ENCODE data around the gene BCR. TPM values are rescaled to one million over a fixed set of nuclear protein-coding genes. Genes with fewer than 3 reads are reported as not detected.

Gene BCR
- total and polyA plus RNA-seq, 12 donors: 18.7 to 64.3 (median 42.4) TPM

GRCh38 chr22:23236026-23236425 is 55.7 kb downstream of the BCR start:
- H3K9me3 ChIP-seq (replicated peaks in 1 of 3): no peaks in the 10 kb centered on the region
- no peak for DNase-seq
- peaks cover 0 to 27% of the 10 kb centered on the region in 2 donors for H3K4me1 ChIP-seq (replicated peaks in 1 of 2)
- no peak for TF ChIP-seq POLR2A (IDR thresholded peaks at IDR 0.05)
- TF ChIP-seq, protein P1, sequence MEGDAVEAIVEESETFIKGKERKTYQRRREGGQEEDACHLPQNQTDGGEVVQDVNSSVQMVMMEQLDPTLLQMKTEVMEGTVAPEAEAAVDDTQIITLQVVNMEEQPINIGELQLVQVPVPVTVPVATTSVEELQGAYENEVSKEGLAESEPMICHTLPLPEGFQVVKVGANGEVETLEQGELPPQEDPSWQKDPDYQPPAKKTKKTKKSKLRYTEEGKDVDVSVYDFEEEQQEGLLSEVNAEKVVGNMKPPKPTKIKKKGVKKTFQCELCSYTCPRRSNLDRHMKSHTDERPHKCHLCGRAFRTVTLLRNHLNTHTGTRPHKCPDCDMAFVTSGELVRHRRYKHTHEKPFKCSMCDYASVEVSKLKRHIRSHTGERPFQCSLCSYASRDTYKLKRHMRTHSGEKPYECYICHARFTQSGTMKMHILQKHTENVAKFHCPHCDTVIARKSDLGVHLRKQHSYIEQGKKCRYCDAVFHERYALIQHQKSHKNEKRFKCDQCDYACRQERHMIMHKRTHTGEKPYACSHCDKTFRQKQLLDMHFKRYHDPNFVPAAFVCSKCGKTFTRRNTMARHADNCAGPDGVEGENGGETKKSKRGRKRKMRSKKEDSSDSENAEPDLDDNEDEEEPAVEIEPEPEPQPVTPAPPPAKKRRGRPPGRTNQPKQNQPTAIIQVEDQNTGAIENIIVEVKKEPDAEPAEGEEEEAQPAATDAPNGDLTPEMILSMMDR (IDR thresholded peaks at IDR 0.05): no peak
- no peaks in the 10 kb centered on the region for H3K36me3 ChIP-seq (replicated peaks in 1 of 2)
- intact Hi-C loops (cut with DNase I): no loop called here
- no peaks in the 10 kb centered on the region for H3K27me3 ChIP-seq
- no peak overlapping the region for H3K4me3 ChIP-seq
- WGBS, 4 donors: 97 to 100% (median 100%) methylated on average over 2 to 3 of the region's 3 CpGs
- no peak overlapping the region for H3K27ac ChIP-seq

DNA sequence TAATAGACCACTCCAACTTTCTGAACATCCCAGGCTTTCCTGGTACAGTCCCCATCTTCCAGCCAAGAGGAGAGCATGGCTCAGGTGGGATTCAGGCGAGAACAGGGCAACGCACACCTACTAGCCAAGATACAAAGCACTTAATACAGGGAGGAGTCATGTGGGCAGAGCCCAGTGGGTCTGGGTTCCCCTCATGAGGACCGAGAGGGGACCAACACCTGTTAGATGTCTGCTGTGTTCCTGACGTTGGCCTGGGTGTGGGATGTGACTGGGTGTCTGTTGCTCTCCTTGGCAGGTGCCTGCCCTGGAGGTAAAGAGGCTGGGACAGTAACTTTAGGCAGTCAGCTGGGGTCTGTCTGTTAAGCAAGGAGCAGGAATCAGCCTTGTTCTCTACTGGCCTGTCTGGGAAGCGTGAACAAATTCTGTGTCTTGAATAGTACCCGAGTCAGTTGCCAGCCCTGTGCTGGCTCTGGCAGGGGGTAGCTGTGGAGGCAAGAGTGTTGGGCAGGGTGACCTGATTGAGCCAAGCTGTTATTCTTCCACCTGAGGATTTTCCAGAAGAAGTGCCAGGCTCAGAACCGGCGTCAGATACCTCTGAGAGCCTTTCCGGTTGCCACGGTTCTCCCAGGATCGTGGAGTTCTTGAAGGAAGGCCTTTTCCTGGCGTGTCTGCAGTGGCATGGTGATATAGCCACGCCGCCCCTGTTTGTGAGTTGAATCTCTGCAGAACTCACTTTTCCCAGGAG is 56.3 kb downstream of the BCR start:
- Histone ChIP-seq H3K9me3 (replicated peaks in 1 of 3) (no peaks in the 10 kb centered on the region), H3K27me3 (no peaks in the 10 kb centered on the region), H3K36me3 (replicated peaks in 1 of 2) (no peaks in the 10 kb centered on the region), H3K4me3 (no peak overlapping the region), H3K27ac (peak overlapping the region in 1 of 5 donors; percentile 34), H3K4me1 (replicated peaks in 1 of 2) (peaks cover 0 to 28% of the 10 kb centered on the region in 2 donors)
- no peak for DNase-seq
- intact Hi-C loops (cut with DNase I): no loop called here
- TF ChIP-seq, protein P1 (IDR thresholded peaks at IDR 0.05): no peak
- no peak for TF ChIP-seq POLR2A (IDR thresholded peaks at IDR 0.05)
- WGBS, 4 donors: 78 to 90% (median 84%) methylated on average over 9 to 14 of the region's 14 CpGs

- H3K36me3 ChIP-seq (replicated peaks in 1 of 2): no peaks in the 10 kb centered on the region
- no peak for TF ChIP-seq POLR2A (IDR thresholded peaks at IDR 0.05)
- TF ChIP-seq, protein P1 (IDR thresholded peaks at IDR 0.05): no peak
- peak overlapping the region in 2 of 5 donors; percentile 34 to 38 for H3K27ac ChIP-seq
- 51 to 81% (median 62%) methylated on average over 6 to 16 of the region's 16 CpGs for WGBS, 4 donors
- intact Hi-C loops (cut with DNase I): no loop called here
- H3K9me3 ChIP-seq (replicated peaks in 1 of 3): no peaks in the 10 kb centered on the region
- peaks cover 3 to 33% of the 10 kb centered on the region in 2 donors for H3K4me1 ChIP-seq (replicated peaks in 1 of 2)
- no peak overlapping the region for H3K4me3 ChIP-seq
- peak in 3 of 7 donors; percentile 42 to 69 (median 46) for DNase-seq
- H3K27me3 ChIP-seq: no peaks in the 10 kb centered on the region
Measured at GRCh38 chr22:23237201-23237798, 57.0 kb downstream of the BCR start.

DNA sequence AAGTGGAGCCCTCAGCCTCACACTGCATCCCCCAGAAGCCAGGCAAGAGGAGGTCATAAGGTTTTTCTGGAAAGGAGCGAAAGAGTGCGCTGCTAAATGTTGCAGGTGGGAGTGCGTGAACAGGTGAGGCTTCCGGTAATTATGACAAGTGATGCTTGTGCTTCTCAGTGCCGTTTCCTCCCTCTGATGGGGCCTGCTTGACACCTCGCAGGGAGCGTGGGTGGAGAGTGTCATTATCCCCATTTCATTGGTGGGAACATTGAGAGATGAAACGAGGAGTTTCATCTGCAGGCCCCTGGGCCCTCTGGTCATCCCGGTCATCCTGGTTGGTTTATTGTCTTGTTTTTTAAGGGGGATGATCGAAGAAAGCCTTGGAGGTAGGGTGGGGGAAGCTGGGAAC is 57.5 kb downstream of the BCR start:
- DNase-seq: no peak
- no peaks in the 10 kb centered on the region for H3K27me3 ChIP-seq
- H3K4me1 ChIP-seq (replicated peaks in 1 of 2): peaks cover 7 to 39% of the 10 kb centered on the region in 2 donors
- TF ChIP-seq, protein P1 (IDR thresholded peaks at IDR 0.05): no peak
- no peak for TF ChIP-seq POLR2A (IDR thresholded peaks at IDR 0.05)
- H3K27ac ChIP-seq: peak overlapping the region in 2 of 5 donors; percentile 13 to 34
- no peaks in the 10 kb centered on the region for H3K36me3 ChIP-seq (replicated peaks in 1 of 2)
- H3K4me3 ChIP-seq: no peak overlapping the region
- intact Hi-C loops (cut with DNase I): no loop called here
- 84 to 90% (median 88%) methylated on average over 10 of the region's 10 CpGs for WGBS, 4 donors
- no peaks in the 10 kb centered on the region for H3K9me3 ChIP-seq (replicated peaks in 1 of 3)
